ACHN (cell line): ENCODE results near the gene FEZ2.
A peak's percentile ranks its signal among the peaks of the same experiment; 100 is the strongest.

Source experiments
- DNase-seq: peaks from one replicate; pipeline ENCODE4 v3.0.0-alpha.2; 2015
- in situ Hi-C: cut with HindIII; loops from 2 replicates; pipeline ENCODE4 v1.10.0; 2017; ENCODE audit warnings: low sequenced_read_pairs, low pct_ligation_motif_present, low pct_unique_long_range_greater_than_20kb

FEZ2 gene

DNA sequence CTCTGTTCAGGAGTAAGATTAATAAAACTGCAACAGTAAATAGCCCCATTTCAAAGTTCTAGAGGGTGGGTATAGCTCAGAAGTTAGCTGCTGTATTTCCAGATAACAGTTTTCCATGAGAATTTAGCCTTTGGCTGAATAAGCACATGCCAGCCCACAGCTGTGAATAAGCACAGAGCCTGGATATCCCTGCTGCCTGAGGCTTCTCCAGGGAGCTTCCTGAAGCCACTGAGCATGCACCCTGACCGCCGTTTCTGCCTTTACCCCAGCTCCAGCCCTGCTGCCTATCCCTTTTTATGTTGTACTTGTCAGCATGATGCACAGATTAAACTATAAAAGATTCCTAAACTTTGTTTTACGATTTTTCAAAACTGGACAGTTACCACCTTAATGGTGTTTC lies 85.3 kb downstream of the FEZ2 start:
- DNase-seq: no peak
- in situ Hi-C loops: no loop called here

DNA sequence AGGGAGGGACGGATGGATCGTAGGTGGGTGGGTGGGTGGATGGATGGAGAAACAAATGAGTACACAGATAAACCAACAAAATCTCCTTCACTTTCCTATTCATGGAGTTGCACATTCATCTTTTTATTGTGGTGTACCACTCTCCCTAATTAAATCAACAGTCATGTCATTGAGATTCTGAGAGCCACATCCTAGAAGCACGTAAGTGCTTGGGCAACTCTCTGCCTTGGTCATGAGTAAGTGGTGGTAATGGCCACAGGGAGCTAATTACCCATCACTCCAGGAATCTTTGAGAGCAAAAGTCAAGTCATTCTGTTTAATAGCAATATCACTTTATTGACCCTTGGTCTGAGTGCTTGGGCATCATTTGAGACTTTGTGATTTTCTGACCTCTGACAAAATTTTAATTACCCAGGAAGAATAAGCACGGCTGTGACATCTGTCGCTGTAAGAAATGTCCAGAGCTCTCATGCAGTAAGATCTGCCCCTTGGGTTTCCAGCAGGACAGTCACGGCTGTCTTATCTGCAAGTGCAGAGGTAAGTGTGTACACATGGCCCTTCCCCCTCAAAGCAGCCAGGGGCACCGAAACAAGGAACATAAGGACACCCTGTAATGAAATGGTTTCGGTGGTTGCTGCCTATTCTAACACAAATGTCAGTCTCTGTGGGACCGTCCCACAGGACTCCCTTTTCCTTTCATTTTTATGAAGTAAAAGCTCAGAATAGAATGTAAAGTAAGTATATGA lies 85.9 kb downstream of the FEZ2 start:
- in situ Hi-C loops: no loop called here
- DNase-seq: no peak

DNA sequence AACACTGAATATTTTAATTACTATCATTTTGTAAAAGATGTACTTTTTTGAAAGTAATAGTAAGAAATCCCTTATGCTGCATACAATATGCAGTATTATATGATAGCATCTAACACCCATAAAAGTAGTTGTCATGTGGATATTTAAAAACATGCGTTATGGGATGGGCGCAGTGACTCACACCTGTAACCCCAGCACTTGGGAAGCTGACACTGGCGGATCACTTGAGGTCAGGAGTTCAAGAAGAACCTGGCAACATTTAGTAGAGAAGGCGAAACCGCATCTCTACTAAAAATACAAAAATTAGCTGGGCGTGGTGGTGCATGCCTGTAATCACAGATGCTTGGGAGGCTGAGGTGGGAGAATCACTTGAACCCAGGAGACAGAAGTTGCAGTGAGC lies 88.9 kb downstream of the FEZ2 start:
- no peak for DNase-seq
- in situ Hi-C loops: no loop called here

DNA sequence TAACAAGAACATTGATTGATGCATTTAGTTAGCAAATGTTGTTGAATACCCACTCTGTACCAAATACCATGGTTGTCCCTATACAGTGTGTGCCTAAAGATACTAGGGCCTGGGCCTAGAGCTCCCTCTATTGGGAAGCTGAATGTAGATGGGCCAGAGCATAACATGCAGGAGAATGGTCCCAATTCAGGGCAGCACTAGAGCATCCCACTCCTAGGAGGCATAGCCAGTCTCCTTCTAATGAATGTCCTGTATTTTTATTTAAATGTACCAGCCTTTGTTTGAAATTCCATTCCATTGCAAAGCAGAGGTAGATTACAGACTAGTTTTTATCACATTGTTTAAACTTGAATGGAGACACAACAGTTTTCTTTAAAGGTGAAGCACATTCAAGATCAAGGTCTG lies 90.6 kb downstream of the FEZ2 start:
- in situ Hi-C loops: no loop called here
- peak; percentile 66 for DNase-seq
